IPS-20b (cell line): Measurements from ENCODE around the gene GOLGB1.
"Not testable (repeated sequence)": the region's sequence is repeated elsewhere in the genome, so short reads cannot be mapped to it uniquely, and the experiment has no call there.

Source experiments
- H3K27ac ChIP-seq: one replicate; pipeline ENCODE4 v1.5.1; 2013; ENCODE audit warnings: low read length
- H3K27me3 ChIP-seq: 2 replicates; pipeline ENCODE4 v1.6.1; 2013; ENCODE audit warnings: mild to moderate bottlenecking, low read length, inconsistent platforms; ENCODE audit not compliant: insufficient read depth
- H3K36me3 ChIP-seq: 2 replicates; pipeline ENCODE4 v1.6.1; 2013; ENCODE audit warnings: low read depth, mild to moderate bottlenecking, inconsistent platforms, low read length, moderate library complexity; ENCODE audit not compliant: insufficient read depth
- H3K4me1 ChIP-seq: 2 replicates; pipeline ENCODE4 v1.6.1; 2013; ENCODE audit warnings: mild to moderate bottlenecking, control low read depth, inconsistent platforms, low read length, moderate library complexity; ENCODE audit not compliant: insufficient read depth
- H3K4me3 ChIP-seq: 2 replicates; pipeline ENCODE4 v1.5.1; 2013; ENCODE audit warnings: mild to moderate bottlenecking, low read length, inconsistent platforms
- H3K9ac ChIP-seq: 2 replicates; pipeline ENCODE4 v1.6.1; 2013; ENCODE audit warnings: low read depth, mild to moderate bottlenecking, inconsistent platforms, low read length, moderate library complexity
- H3K9me3 ChIP-seq: 2 replicates; pipeline ENCODE4 v1.6.1; 2013; ENCODE audit warnings: mild to moderate bottlenecking, low read depth, low read length, inconsistent platforms; ENCODE audit not compliant: insufficient read depth

The GOLGB1 gene

GRCh38 chr3:121707531-121708273 lies 41.8 kb downstream of the GOLGB1 start:
- Histone ChIP-seq H3K4me3 (no peak overlapping the region), H3K4me1 (no peaks in the 10 kb centered on the region), H3K27me3 (no peaks in the 10 kb centered on the region), H3K36me3 (peaks cover 7% of the 10 kb centered on the region; the same call in 1 of the 2 replicates), H3K9ac (no peak overlapping the region), H3K9me3 (no peaks in the 10 kb centered on the region), H3K27ac (no peak overlapping the region)

GRCh38 chr3:121705541-121705940 lies 44.0 kb downstream of the GOLGB1 start:
- Histone ChIP-seq H3K4me3 (no peak overlapping the region), H3K4me1 (no peaks in the 10 kb centered on the region), H3K27me3 (no peaks in the 10 kb centered on the region), H3K9ac (no peak overlapping the region), H3K27ac (no peak overlapping the region), H3K36me3 (peaks cover 15% of the 10 kb centered on the region; the same call in 1 of the 2 replicates), H3K9me3 (no peaks in the 10 kb centered on the region)

- Histone ChIP-seq H3K36me3 (peaks cover 21% of the 10 kb centered on the region; the same call in 1 of the 2 replicates), H3K4me1 (no peaks in the 10 kb centered on the region), H3K4me3 (no peak overlapping the region), H3K9ac (no peak overlapping the region), H3K9me3 (no peaks in the 10 kb centered on the region), H3K27ac (no peak overlapping the region), H3K27me3 (no peaks in the 10 kb centered on the region)
Observed at GRCh38 chr3:121703973-121704372, 45.6 kb downstream of the GOLGB1 start.

GRCh38 chr3:121698901-121699300 lies 50.6 kb downstream of the GOLGB1 start:
- peaks cover 49% of the 10 kb centered on the region for H3K36me3 ChIP-seq
- no peaks in the 10 kb centered on the region for H3K27me3 ChIP-seq
- H3K9ac ChIP-seq = no peak overlapping the region
- H3K4me3 ChIP-seq = no peak overlapping the region
- no peak overlapping the region for H3K27ac ChIP-seq
- H3K4me1 ChIP-seq = no peaks in the 10 kb centered on the region
- no peaks in the 10 kb centered on the region for H3K9me3 ChIP-seq

- Histone ChIP-seq H3K4me3 (no peak overlapping the region), H3K4me1 (no peaks in the 10 kb centered on the region), H3K27ac (no peak overlapping the region), H3K9ac (no peak overlapping the region), H3K27me3 (no peaks in the 10 kb centered on the region), H3K36me3 (peaks cover 49% of the 10 kb centered on the region), H3K9me3 (no peaks in the 10 kb centered on the region)
Observed at GRCh38 chr3:121698476-121698875, 51.1 kb downstream of the GOLGB1 start.

GRCh38 chr3:121696186-121696585 lies 53.4 kb downstream of the GOLGB1 start:
- peaks cover 63% of the 10 kb centered on the region for H3K36me3 ChIP-seq

GRCh38 chr3:121692010-121692699 lies 57.4 kb downstream of the GOLGB1 start:
- Histone ChIP-seq H3K9ac (no peak overlapping the region), H3K9me3 (no peaks in the 10 kb centered on the region), H3K27me3 (no peaks in the 10 kb centered on the region), H3K36me3 (peaks cover 54% of the 10 kb centered on the region), H3K4me1 (no peaks in the 10 kb centered on the region), H3K4me3 (no peak overlapping the region), H3K27ac (no peak overlapping the region)

More at GRCh38 chr3:121696186-121696585, 53.4 kb downstream of the GOLGB1 start:
- Histone ChIP-seq H3K9me3 (no peaks in the 10 kb centered on the region), H3K27ac (no peak overlapping the region), H3K9ac (no peak overlapping the region), H3K27me3 (no peaks in the 10 kb centered on the region), H3K4me3 (no peak overlapping the region), H3K4me1 (no peaks in the 10 kb centered on the region)

- Histone ChIP-seq H3K4me3 (no peak overlapping the region), H3K4me1 (no peaks in the 10 kb centered on the region), H3K36me3 (peaks cover 41% of the 10 kb centered on the region), H3K9ac (no peak overlapping the region), H3K9me3 (no peaks in the 10 kb centered on the region), H3K27ac (no peak overlapping the region), H3K27me3 (no peaks in the 10 kb centered on the region)
Observed at GRCh38 chr3:121690777-121691405, 58.6 kb downstream of the GOLGB1 start.

- H3K9ac ChIP-seq, H3K4me3 ChIP-seq, H3K4me1 ChIP-seq, H3K9me3 ChIP-seq, H3K27me3 ChIP-seq, H3K27ac ChIP-seq: not testable (repeated sequence)
- H3K36me3 ChIP-seq = peaks cover 43% of the 10 kb centered on the region
Observed at GRCh38 chr3:121688747-121689146, 60.8 kb downstream of the GOLGB1 start.

- Histone ChIP-seq H3K9ac (no peak overlapping the region), H3K27ac (no peak overlapping the region), H3K27me3 (no peaks in the 10 kb centered on the region), H3K36me3 (peaks cover 44% of the 10 kb centered on the region), H3K4me1 (no peaks in the 10 kb centered on the region), H3K4me3 (no peak overlapping the region), H3K9me3 (no peaks in the 10 kb centered on the region)
Observed at GRCh38 chr3:121681792-121682191, 67.7 kb downstream of the GOLGB1 start.

GRCh38 chr3:121677141-121677540 lies 72.4 kb downstream of the GOLGB1 start:
- no peaks in the 10 kb centered on the region for H3K4me1 ChIP-seq
- H3K36me3 ChIP-seq = peaks cover 61% of the 10 kb centered on the region
- no peak overlapping the region for H3K4me3 ChIP-seq
- no peaks in the 10 kb centered on the region for H3K9me3 ChIP-seq
- no peaks in the 10 kb centered on the region for H3K27me3 ChIP-seq
- H3K27ac ChIP-seq = no peak overlapping the region
- no peak overlapping the region for H3K9ac ChIP-seq

- Histone ChIP-seq H3K9me3 (no peaks in the 10 kb centered on the region), H3K27me3 (no peaks in the 10 kb centered on the region), H3K4me1 (no peaks in the 10 kb centered on the region), H3K9ac (no peak overlapping the region), H3K27ac (no peak overlapping the region), H3K36me3 (peaks cover 63% of the 10 kb centered on the region), H3K4me3 (no peak overlapping the region)
Observed at GRCh38 chr3:121670676-121671075, 78.9 kb downstream of the GOLGB1 start.
